ENCODE results near the gene PUSL1. TPM values are rescaled to one million over a fixed set of nuclear protein-coding genes. Genes with fewer than 3 reads are reported as not detected.
A peak's percentile ranks its signal among the peaks of the same experiment; 100 is the strongest.

The PUSL1 gene
- total RNA-seq, 1 experiment from 2014 or later = 18.9 TPM

DNA sequence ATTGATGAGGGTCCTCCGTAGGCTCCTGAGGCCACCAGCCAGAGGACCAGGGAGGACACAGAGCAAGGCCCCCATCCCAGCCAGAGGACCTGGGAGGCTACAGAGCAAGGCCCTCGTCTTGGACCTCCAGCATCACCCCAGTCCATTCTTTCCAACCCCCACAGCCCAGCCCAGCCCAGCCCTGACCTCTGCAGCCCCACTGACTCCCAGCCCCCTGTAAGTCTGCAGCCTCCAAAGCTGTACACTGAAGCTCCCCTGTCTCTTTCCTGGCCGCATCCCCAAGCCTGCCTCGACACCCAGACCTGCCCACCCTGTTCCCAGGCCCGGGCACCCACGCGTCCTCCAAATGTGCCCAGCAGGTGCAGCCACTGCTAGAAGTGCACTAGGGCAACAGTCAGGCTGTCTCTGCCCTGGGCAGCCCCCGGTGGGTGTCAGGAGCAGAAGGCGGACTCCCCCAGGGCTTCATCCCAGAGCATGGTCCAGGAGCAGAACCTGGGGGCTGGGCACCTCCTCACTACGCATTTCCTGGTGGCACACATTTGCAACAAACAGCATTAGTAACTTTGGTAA lies 38.7 kb downstream of the PUSL1 start:
- Histone ChIP-seq H3K27me3 (ENCODE audit: insufficient read depth, low read depth) (no peaks in the 10 kb centered on the region), H3F3A (ENCODE audit: insufficient read depth, low read depth) (peaks cover 62% of the 10 kb centered on the region), H3K36me3 (ENCODE audit: low read depth) (peaks cover under 1% of the 10 kb centered on the region; the same call in 1 of the 2 replicates), H3K4me1 (replicated peaks; ENCODE audit: insufficient read depth) (peaks cover 55% of the 10 kb centered on the region), H3K9me2 (ENCODE audit: insufficient read depth) (no peaks in the 10 kb centered on the region), H2AFZ (no peak overlapping the region), H3K4me2 (peak overlapping the region; percentile 93), H4K20me1 (ENCODE audit: insufficient read depth) (no peaks in the 10 kb centered on the region), H3K27ac (peak overlapping the region; percentile 92), H3K4me3 (peak overlapping the region; percentile 85), H3K9me3 (ENCODE audit: insufficient read depth, low read depth) (no peaks in the 10 kb centered on the region), H3K79me2 (ENCODE audit: low read depth) (peaks cover 58% of the 10 kb centered on the region)
- intact Hi-C loops (cut with micrococcal nuclease; ENCODE audit: unreplicated experiment) = loop anchor here (5.0 to 10.0 kb wide), 2 partner anchors 75 to 88 kb away; partner anchors contain the start of genes UBE2J2 and VWA1
- no TSS peak for BruUV-seq (replicated peaks)
- ChIA-PET CTCF (no interaction called here), POLR2A (ENCODE audit: unreplicated experiment) (interaction anchor here (0.5 to 0.7 kb wide), 2 partner anchors 204 to 339 kb away, joined by 3 to 5 read pairs; no protein-coding TSS in a partner anchor)
- TF ChIP-seq, protein P1, sequence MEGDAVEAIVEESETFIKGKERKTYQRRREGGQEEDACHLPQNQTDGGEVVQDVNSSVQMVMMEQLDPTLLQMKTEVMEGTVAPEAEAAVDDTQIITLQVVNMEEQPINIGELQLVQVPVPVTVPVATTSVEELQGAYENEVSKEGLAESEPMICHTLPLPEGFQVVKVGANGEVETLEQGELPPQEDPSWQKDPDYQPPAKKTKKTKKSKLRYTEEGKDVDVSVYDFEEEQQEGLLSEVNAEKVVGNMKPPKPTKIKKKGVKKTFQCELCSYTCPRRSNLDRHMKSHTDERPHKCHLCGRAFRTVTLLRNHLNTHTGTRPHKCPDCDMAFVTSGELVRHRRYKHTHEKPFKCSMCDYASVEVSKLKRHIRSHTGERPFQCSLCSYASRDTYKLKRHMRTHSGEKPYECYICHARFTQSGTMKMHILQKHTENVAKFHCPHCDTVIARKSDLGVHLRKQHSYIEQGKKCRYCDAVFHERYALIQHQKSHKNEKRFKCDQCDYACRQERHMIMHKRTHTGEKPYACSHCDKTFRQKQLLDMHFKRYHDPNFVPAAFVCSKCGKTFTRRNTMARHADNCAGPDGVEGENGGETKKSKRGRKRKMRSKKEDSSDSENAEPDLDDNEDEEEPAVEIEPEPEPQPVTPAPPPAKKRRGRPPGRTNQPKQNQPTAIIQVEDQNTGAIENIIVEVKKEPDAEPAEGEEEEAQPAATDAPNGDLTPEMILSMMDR (conservative IDR thresholded peaks at IDR 0.05) = no peak
- TF ChIP-seq EZH2 (IDR thresholded peaks at IDR 0.05; ENCODE audit: low read depth) = no peak
- no peak for DNase-seq

DNA sequence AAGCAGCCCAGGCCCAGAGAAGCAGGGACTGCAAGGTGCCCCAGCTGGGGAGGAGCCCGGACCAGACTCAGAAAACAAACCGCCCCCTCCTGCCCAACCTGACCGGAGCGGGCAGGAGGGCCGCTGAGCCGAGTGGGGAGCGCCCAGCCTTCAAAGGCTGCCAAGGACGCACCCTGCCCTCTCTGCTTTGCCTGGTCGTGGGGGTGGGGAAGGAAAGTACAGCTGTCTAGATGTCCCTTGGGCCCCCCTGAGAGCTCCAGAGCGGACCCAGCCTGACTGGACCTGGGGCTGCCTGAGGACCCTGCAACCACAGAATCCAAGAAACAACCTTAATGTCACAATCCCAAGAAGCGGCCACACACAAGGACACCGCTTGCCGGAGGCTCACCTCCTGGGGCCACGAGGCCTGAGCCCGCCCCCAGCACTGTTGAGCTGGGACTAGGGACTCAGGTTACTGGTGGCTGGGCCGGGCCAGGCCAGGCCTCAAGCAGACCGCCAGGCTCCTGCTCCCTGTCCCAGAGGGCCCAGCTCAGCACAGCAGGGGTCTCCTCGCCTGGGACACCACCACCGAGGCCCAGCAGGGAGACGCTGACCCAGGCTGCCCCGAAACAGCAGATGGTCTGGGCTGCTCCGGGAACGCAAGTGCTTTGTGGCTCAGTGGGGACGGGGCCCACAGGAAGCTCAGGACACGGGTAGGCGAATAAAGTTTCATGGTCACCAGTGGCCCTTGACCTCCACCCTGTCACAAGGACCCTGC lies 39.4 kb downstream of the PUSL1 start:
- H3K4me2 ChIP-seq = peak overlapping the region; percentile 93
- CTCF ChIA-PET = interaction anchor here (0.6 to 1.0 kb wide), 4 partner anchors 27 to 478 kb away, joined by 3 to 5 read pairs (median 4); partner anchors contain the start of gene AURKAIP1
- H3K9me2 ChIP-seq (ENCODE audit: insufficient read depth) = no peaks in the 10 kb centered on the region
- intact Hi-C loops (cut with micrococcal nuclease; ENCODE audit: unreplicated experiment) = loop anchor here (5.0 to 10.0 kb wide), 2 partner anchors 76 to 87 kb away; partner anchors contain the start of genes UBE2J2 and VWA1
- peak overlapping the region; percentile 56 for H3K27ac ChIP-seq
- TF ChIP-seq, protein P1 (conservative IDR thresholded peaks at IDR 0.05) = no peak
- TF ChIP-seq EZH2 (IDR thresholded peaks at IDR 0.05; ENCODE audit: low read depth) = no peak
- BruUV-seq (replicated peaks) = TSS peak; percentile 11
- peak; percentile 77 to 78 for DNase-seq
- H3K4me1 ChIP-seq (replicated peaks; ENCODE audit: insufficient read depth) = peaks cover 49% of the 10 kb centered on the region
- H3F3A ChIP-seq (ENCODE audit: insufficient read depth, low read depth) = peaks cover 62% of the 10 kb centered on the region
- no peaks in the 10 kb centered on the region for H3K27me3 ChIP-seq (ENCODE audit: insufficient read depth, low read depth)
- peak overlapping the region; percentile 85 for H3K4me3 ChIP-seq
- H2AFZ ChIP-seq = peak overlapping the region; percentile 16; the same call in 1 of the 2 replicates
- peaks cover 57% of the 10 kb centered on the region for H3K79me2 ChIP-seq (ENCODE audit: low read depth)
- H4K20me1 ChIP-seq (ENCODE audit: insufficient read depth) = no peaks in the 10 kb centered on the region
- H3K9me3 ChIP-seq (ENCODE audit: insufficient read depth, low read depth) = no peaks in the 10 kb centered on the region
- POLR2A ChIA-PET (ENCODE audit: unreplicated experiment) = interaction anchor here (0.5 to 0.7 kb wide), 3 partner anchors 185 to 340 kb away, joined by 3 to 5 read pairs (median 4); no protein-coding TSS in a partner anchor
- no peaks in the 10 kb centered on the region for H3K36me3 ChIP-seq (ENCODE audit: low read depth)

DNA sequence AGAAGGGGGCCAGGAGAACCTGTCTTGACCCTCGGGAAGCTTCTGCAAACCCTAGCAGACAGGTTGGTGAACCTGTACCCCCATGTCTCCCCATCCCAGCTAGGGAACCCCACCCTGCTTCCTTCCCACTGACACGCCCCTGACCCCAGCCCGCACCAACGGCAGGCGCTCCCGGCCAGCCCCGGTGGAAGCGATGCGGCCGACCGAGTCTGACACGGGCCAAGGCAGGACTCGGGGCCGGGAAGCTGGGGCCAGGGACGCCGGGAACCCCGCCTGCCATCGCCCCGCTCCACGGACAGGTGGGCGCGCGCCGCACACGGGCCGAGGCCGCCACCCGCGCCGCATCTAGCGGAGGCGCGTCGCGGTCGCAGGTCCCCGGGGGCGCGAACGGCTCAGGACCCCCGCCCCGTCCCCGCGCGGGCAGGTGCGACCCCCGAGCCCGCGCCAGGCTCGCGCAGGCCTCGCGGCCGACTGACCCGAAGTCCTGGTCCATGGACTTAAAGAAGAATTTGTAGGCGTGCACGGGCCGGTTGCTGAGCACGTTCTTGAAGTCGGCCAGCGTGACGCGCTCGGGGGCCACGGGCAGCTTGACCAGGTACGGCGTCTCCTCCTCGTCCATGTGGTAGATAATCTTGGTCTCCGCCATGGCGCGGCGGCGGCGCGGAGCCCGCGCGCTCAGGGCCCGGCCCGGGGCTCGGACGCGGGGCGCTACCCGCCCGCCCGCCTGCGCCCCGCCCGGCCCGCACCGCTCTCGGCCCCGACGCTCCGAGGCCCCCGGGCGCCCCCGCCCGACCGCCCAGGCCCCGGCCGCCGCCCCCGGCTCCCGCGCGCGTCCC lies 40.2 kb downstream of the PUSL1 start:
- intact Hi-C loops (cut with micrococcal nuclease; ENCODE audit: unreplicated experiment) = loop anchor here (5.0 to 10.0 kb wide), 2 partner anchors 76 to 86 kb away; partner anchors contain the start of genes UBE2J2 and VWA1
- Histone ChIP-seq H3K36me3 (ENCODE audit: low read depth) (no peaks in the 10 kb centered on the region), H3K9me2 (ENCODE audit: insufficient read depth) (no peaks in the 10 kb centered on the region), H3K27me3 (ENCODE audit: insufficient read depth, low read depth) (no peaks in the 10 kb centered on the region), H3F3A (ENCODE audit: insufficient read depth, low read depth) (peaks cover 65% of the 10 kb centered on the region), H3K9me3 (ENCODE audit: insufficient read depth, low read depth) (no peaks in the 10 kb centered on the region), H4K20me1 (ENCODE audit: insufficient read depth) (no peaks in the 10 kb centered on the region), H3K4me3 (peak overlapping the region; percentile 85), H3K4me1 (replicated peaks; ENCODE audit: insufficient read depth) (peaks cover 41% of the 10 kb centered on the region), H3K79me2 (ENCODE audit: low read depth) (peaks cover 49% of the 10 kb centered on the region), H3K4me2 (peak overlapping the region; percentile 93), H3K27ac (peak overlapping the region; percentile 56), H2AFZ (peak overlapping the region; percentile 16)
- TF ChIP-seq, protein P1 (conservative IDR thresholded peaks at IDR 0.05) = no peak
- TF ChIP-seq EZH2 (IDR thresholded peaks at IDR 0.05; ENCODE audit: low read depth) = no peak
- CTCF ChIA-PET = interaction anchor here (0.6 to 1.0 kb wide), 2 partner anchors 27 to 479 kb away, joined by 4 read pairs; partner anchors contain the start of gene AURKAIP1
- DNase-seq = no peak
- POLR2A ChIA-PET (ENCODE audit: unreplicated experiment) = interaction anchor here (0.6 kb wide), 1 partner anchor 186 kb away, joined by 4 read pairs; no protein-coding TSS in a partner anchor
- no TSS peak for BruUV-seq (replicated peaks)
